ENCODE results near the gene LIPC.

The LIPC gene

GRCh38 chr15:58431221-58432149, at the start of gene LIPC:
LIPC (plus strand) TSS chr15:58431991; CDS start chr15:58432033, 42 bp downstream.
- no peak for DNase-seq

DNA sequence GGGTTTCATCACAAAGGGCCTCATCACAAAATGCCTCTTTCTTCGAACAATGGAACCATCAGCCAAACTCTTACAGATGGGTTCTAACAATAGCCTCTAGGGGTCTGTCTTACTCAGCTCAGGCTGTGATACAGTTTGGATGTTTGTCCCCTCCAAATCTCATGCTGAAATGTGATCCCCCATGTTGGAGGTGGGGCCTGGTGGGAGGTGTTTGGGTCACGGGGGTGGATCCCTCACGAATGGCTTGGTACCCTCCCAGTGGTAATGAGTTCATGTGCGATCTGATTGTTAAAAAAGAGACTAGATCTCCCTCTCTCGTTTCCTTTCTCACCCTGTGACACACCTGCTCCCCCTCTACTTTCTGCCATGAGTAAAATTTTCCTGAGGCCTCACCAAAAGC, 47.9 kb upstream of the LIPC start:
- no peak for DNase-seq

DNA sequence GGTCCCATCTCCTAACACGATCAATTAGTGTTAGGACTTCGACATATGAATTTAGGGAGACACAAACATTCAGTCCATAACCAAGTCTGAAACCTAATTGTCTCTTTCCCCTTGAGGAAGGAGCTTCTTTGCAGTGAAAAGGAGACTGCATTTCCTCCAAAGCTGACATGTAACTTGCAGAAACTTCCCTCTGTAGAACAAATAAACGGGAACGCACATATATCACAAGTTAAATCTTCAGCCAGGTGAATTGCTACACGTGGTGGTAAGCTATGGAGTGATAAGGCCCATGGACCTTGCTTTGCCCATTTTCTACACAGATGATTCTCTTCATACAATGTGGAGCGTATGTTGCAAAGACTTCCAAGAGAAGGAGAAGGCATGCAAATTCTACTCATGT, 47.1 kb upstream of the LIPC start:
- DNase-seq = no peak

DNA sequence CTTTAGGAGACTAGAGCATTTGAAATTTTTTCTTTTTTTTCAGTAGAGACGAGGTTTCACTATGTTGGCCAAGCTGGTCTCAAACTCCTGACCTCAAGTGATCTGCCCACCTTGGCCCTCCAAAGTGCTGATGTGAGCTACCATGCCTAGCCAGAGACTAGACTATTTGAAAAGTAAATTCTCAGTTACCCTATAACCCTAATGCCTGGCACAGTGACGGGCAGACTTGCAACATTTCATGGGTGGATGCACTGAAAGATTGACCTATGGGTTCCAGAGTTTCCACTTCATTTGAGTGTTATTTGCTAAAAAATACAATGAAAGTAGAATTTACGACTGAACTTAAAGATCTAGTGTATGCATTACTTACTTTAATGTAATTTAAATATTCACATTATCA, 45.7 kb upstream of the LIPC start:
- no peak for DNase-seq

DNA sequence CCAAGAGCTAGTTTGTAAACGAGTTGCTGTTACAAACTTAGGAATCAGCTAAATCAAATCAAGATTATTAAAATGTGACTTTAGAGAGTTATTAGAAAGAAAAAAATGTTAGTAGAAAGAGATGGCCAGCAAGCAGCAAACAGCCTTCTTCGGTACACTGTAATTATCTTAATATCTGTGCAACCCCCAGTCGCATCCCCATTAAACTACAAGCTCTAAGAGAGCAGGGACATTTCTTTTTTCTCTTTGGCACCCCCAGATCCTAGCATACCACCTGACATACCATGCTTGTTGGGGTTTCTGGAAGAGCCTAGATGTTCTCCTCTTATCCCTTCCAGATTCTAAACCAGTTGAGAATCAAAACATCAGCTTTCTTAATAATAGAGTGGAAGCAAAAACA, 45.1 kb upstream of the LIPC start:
- DNase-seq = no peak

GRCh38 chr15:58387130-58387529, 44.7 kb upstream of the LIPC start:
- no peak for DNase-seq

GRCh38 chr15:58388211-58388610, 43.6 kb upstream of the LIPC start:
- no peak for DNase-seq

DNA sequence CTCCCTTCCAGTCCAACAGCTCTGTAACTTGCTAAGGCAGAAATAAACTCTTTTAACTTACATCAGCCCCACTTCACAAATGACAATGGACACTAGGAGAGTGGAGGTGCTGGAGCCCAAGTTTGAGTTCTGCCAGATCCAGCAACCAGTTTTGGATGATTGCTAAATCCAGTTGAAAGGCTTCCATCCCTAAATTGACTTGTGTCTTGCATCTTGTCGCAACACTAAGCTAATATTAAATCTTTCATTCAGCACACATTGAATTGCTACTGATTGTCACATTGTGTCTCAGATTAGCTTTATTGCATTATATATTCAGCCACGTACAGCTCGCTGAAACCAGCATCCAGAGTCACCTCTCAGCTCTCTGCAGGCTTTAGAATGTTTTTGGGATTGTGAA, 41.7 kb upstream of the LIPC start:
- DNase-seq = no peak

DNA sequence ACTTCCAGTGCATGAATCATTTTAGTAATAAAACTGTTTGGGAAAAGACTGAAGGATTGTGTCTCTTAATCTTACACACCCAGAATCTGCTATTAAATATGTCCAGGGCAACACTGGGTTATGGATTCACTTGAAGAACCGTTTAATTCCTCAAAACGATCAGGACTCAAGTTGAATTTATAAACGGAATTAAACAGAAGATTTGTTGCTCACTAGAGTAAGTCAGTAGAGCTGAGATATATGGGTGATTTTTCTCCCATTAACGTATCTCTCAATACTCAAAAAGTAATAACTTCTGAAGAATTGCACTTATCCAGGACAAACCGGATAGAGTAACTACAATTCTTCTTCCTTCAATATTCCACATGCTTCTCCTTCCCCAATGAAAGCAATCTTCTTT, 41.1 kb upstream of the LIPC start:
- no peak for DNase-seq

GRCh38 chr15:58391088-58391487, 40.7 kb upstream of the LIPC start:
- no peak for DNase-seq

DNA sequence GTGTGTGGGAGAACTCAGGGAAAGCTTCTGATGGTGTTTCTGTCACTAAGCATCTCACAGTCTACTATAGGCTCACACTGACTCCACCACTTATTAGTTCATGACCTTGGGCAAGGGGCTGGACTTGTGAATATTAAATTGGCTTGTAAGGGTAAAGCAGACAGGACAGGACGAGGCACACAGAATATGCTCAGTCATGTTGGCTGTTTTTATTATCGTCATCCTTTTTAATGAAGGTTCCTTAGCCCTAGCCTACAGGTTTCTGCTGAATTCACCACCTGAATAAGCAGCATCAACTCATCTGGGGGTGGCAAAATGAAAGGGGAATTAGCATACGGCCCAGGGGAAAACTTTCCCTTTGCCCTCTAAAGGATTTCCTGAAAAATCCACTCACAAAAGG, 39.6 kb upstream of the LIPC start:
- DNase-seq = no peak

DNA sequence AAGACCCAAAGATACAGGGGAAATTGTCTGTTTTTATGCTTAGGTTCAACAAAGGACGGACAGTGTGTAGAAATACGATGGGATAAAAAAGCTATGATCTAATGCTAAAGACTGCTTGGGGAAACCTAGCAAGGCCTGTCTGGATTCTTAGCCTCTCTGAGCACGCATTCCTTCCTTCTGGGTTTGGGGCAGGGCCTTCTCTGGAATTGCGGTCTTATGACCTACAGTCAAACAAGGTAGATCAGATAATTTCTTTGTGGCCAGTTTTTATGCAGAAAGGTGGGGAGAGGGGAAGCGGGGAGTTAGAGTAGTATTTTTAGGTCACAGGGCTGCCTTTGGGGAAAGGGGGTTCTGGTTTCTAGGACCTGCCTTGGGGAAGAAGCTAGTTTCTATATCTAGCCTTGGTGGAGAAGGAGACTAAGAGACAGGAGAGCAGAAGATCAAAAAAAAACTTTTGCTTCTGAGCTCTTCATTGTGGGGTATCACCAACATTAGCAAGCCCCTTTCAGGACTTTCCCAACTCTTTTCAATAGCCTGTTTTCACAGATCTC, 39.1 kb upstream of the LIPC start:
- DNase-seq = no peak

DNA sequence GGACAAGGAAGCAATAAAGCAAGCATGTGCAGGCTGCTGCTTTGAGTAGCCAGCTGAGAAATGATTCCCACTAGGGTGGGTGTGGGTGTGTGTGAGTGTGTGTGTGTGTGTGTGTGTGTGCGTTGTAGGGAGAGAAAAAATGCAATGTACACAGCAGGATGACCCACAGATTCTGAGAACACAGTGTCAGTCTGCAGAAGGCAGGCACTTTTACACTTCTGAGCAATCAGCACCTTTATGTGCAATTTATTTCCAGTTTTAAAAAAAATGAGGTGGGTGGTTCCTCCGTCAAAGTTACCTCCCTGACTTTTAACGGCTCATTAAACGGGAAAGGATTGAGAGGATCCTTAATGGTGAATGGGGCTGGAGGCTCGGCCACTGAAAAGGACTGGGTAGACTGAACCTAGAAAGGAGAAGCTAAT, 38.5 kb upstream of the LIPC start:
- no peak for DNase-seq

DNA sequence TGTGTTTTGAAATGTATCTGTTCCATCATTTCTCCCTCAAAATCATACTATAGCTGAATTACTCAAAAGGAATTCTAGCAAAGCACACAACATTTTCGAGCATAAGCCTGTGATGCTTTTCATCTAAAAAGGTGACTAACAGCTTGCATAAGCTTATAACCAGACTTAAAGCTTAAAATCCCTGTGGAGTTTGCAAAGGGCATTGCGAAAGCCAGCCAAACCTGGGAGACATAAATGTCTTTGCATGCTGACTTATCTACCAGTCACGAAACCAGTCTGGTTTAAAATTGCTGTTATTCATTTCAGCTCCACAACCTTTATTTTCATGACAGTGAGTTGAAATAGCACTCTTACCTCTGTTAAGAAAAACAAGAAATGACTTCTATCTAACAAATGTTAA, 35.6 kb upstream of the LIPC start:
- DNase-seq = no peak

DNA sequence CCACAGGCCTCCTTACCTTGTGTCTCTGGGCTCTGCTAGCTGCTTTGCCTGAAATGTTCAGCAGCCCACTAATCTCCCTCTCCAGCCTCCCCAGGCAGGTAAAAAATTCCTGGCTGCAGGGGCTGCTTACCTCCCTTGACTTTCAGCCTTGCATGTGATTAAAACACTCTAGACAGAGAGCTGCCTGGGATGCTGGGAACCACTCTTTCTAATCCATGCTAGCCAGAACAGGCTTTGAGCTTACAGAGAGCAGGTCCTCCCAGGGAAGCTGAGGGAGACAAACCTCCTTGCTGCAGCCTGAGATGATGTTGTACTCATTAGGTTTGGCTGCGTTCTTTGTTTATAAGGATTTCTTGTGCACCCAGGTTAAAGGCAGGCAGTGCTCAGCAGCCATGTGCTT, 33.7 kb upstream of the LIPC start:
- DNase-seq = no peak

GRCh38 chr15:58398643-58399042, 33.1 kb upstream of the LIPC start:
- DNase-seq = no peak

DNA sequence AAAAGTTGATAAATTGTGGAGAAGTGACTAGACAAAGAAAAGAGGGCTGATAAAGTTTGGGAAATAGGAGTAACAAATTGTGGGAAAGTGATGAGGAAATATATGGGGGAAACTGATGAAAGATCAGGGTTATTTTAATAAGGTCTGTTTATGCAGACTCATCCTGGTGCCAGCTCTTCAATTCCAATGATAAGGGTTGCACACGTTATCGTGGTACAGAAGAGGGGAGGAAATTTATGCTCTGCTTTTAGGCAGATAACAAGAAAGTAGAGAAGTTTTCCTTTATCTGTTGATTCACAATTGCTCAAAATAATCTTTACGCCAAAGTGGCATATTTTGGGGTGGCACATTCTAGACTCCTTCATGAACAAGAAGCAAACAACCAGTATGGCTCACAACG, 32.1 kb upstream of the LIPC start:
- no peak for DNase-seq

DNA sequence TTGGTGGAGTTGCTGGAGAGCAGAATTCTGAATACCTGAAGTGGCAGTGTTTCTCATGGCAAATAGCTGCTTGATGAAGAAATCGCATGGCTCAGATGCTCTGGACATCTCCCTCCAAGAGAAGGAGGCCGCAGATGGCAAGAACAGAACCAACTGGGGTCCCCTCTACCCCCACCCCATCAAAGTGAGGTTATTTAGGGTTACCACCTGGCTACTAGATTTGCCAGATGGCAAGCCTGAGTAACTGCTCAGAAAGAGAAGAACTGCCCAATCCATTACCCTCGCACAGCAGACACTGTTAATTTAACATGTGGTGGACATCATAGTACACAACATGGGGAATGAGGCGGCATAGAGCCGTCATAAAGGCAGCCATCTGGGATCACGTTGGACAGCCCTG, 30.5 kb upstream of the LIPC start:
- DNase-seq = no peak

- no peak for DNase-seq
Observed at GRCh38 chr15:58401991-58402649, 29.7 kb upstream of the LIPC start.

DNA sequence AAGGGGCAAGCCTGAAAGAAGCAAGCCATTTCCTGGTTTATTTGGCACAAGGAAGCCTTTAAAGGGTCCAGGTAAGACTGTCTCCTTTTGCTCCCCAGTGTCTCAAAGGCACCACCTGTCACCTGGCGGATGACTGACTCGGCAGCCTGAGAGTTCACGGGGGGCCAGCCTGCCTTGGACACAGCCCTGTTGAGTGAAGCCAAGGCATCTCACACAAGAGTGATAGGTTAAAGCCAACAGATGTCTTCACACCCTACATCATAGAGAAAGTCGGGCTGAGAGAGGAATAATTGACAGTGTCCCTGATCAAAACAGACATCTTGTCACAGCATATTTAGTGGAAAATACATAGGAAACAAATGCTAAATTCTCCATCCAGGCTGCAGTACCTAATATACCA, 28.2 kb upstream of the LIPC start:
- no peak for DNase-seq

DNA sequence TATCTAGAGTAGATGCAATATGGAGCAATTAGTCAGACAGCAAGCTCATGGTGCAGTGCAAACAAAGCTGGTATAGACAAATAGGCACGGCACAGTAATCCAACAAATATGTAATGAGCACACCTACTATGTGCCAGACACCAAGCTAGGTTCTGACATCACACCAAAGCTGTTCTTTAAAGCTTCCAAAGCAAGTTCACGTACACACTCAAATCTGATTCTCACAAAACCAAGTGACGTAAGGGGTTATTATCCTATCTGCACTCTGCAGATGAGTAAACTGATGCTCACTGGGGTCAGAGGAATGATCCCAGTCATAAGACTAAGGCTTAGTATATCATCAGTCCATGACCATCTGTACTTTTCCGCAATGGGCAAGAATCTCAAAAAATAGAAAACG, 27.8 kb upstream of the LIPC start:
- DNase-seq = no peak

GRCh38 chr15:58404722-58405121, 27.1 kb upstream of the LIPC start:
- DNase-seq = no peak

DNA sequence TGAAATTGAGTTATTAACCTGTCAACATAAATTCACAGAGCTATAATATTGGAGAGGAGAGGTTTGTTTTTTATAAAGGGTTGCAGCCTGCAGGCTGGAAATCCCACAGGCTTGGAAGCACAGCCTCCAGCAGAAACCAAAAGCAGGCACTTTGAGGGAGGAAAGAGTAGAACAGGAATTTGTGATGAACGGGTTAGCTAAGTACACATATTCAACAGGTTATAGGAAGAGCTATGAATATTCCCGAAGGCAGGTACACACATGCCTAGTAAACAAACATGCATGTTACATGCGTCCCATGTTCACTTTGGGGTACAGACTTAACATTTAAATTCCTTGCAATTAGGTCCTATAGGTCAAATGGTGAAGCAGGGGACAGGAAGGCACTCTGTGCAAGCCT, 25.9 kb upstream of the LIPC start:
- no peak for DNase-seq

DNA sequence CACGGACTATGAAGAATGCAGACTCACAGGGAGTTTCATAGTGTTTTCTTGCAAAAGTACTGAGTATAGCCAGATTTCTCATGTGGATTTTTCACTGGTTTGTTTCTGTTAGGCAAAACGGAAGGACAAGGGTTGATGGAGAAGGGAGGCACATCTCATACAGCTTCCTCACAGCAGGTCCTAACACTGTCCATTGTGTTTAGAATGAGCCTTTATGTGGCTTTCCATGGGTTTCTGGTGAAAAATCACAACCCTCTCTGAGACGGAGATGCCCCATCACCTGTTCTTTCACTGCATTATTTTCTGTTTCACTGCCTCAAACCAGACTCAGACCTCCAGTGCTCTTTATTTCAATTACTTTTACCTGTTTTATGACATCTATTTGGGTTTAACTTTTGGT, 25.0 kb upstream of the LIPC start:
- no peak for DNase-seq

All from femur (tissue), 1 donor.